DMS79 (cell line): ENCODE data around the gene FZD10.
A peak's percentile ranks its signal among the peaks of the same experiment; 100 is the strongest.

Experiments used
- DNase-seq: peaks from one replicate; lab custom pipeline; 2025; lab: John Stamatoyannopoulos, UW

The FZD10 gene

DNA sequence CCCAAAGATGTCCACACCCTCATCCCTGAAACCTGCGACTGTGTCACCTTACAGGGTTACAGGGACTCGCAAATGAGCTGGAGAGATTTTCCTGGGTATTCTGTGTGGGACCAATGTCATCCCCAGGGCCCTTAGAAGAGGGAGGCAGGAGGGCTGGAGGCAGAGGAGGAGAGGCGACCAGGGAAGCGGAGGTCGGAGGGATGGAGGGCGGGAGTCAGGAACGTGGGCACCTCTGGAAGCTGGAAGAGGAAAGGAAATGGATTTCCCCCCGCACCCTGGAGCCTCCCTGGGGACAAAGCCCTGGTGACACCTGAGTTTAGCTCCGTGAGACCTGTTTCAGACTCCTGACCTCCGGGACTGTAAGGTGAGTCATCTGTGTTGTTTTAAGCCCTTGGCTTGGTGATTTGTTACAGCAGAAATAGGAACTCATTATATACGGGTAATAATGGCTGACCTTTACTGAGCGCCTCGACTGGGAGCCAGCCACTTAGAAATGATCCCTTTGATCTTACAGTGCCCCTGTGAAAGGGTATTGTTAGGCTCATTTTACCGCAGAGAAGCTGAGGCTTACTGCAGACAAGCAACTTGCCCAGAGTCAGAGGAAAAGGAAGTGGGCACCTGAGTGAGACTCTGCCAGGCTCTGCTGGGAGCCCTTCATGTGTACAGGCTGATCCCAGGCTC, 29.3 kb upstream of the FZD10 start:
- no peak for DNase-seq

DNA sequence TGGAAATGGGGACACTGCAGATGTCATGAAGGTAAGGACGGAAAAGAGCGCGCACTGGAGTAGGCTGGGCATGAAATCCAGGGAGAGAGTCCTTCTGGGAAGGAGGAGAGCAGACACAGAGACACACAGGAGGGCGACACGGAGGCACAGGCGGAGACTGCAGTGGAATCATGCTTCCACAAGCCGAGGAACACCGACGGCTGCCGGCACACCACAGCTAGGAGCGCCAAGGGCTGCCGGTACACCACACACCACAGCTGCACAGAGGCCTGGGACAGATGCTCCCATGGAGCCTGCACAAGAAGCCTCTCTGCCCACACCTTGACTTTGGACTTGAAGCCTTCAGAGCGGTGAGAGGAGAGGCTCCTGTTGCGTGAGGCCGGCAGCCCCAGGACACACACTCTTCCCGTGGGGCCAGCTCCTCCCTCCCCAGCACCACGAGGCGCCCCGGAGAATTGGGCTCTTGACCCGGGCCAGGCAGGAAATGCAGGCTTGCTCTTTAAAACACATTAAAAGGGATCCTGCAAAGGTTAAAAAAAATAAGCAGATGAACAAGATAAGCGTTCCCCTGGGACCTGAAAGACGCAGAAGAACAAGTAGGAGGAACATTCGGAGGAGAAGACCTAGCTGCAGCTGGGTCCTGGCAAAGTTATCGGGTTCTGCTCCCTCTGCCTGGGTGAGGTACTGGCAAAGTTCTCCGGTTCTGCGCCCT, 28.3 kb upstream of the FZD10 start:
- no peak for DNase-seq

DNA sequence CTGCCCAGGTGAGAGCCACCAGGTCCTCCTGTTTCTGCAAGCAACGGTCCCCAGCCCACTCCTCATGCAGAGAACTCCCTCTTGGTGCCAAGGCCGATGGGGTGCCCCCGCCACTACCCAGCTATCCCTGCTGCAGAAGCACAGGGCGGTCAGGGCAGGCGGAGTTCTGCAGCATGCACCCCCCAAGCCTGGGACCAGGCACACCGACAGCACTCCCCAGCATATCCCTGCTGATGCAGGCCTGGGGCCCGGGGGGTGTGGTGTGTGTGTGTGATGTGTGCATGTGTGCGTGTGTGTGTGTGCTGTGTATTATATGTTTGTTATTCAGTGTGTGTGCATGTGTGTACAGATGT, 27.7 kb upstream of the FZD10 start:
- no peak for DNase-seq

DNA sequence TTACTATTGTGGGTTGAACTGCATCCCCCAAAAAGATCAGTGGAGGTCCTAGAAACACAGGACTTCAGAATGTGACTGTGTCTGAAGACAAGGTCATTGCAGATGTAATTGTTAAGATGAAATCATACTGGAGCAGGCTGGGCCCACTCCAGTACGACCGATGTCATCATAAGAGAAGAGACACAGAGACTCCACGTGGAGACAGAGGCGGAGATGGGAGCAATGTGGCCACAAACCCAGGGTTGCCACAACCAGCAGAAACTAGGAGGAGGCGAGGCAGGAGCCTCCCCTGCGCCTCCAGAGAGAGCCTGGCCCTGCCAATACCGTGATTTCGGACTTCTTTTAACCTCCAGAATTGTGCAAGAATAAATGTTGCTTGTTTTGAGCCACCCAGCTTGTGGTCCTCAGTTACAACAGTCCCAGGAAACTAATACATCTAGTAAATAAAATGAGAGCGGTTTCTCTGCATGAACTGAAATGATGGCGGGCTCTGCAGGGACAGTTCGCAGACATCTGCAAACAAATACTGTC, 25.7 kb upstream of the FZD10 start:
- DNase-seq: no peak

DNA sequence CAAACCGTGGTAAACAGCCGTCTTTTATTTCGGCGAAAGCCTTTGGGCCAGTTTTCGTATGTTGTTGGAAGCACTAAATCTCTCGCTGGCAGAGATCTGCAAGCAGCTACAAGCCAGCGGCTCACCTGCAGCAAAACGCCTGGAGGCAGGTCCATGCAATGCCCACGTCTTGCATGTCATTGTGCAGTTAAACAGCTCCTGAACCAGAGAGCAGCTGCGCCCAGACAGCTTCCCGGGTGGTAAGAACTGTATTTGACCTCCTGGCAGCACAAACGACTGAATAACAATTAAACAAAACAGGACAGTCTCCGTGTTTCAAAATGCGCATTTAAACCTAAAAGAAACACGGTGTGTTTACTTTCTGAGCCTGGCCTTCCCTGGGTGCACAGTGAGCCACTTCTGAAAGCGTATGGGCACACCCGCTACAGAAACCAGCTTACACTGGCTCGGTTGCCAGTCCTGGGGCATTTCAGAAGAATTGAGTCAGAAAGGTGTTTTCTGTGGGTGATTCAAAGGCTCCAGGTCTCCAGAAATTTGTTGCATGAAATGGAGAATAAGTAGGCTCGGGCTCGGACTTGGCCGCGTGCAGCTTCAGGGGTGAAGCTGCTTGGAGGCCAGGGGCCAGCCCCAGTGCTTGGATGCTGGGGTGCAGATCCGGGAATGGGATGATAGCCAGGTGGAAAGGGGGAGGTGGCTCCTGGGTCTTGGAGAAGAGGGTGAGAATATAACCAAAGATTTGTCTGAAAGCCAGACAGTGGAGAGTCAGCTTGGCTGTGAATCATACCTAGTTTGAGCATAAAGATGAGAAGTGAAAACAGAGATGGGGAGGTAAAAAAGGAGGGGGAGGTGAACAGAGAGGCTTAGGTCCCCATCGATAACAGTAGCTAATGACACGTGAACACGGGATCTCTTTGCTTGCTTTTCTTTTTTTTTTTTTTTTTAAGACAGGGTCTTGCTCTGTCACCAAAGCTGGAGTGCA, 24.9 kb upstream of the FZD10 start:
- DNase-seq: no peak

DNA sequence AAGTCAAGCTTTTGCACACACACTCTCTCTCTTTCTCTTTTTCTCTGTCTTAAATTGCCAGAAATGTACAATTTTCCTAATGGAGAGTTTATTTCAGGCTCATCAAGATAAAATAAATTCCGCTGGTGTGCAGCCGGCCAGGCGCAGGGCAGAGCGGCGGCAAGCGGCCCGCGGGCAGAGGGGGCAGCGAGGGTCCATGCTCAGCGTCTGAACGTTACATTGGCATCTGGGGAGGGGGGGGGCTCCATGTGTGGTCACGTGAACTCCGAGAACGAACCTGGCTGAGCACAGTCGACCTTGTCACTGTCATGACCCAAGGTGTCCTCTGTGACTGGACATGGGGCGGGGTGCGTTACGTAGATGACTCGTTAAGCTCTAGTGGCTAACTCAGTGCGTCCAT, 23.8 kb upstream of the FZD10 start:
- no peak for DNase-seq

DNA sequence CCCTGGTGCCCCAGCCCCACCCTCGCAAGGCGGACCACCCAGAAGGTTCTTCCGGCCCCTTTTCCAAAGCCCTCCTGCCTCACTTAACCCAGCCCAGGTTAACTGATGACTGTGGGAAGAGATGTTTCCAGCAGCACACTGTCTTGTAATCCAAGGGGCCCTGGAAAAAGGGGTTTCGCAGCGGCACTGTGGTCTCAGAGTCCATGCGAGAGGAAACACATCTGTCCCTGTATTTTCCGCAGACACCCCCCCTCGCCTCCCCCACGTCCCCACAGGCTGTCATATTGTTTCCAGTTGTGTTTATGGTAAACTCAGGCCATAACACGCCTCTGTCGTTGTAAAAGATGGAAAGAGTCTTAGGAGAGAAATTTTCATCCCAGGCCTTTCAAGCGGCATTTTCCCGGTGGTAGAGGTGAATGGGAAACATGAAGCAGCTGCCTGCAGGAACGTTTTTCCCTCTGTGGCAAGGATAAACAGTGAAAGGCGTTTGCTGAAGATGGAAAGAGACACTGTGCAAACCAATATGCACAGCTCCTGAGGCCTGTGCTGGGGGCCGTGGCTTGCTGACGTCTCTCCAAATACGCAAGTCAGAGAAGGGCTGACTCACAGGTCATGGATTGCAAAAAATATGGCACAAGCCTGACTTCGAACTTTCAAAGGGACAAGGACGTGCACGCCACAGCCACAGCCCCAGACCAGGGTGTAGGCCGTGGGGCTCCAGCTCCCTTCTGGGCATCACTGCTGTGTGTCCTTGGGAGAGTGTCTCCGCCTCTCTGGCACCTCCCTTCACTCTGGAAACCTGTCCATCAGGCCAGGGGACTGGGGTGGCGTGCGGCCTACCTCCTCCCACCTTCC, 22.5 kb upstream of the FZD10 start:
- no peak for DNase-seq

DNA sequence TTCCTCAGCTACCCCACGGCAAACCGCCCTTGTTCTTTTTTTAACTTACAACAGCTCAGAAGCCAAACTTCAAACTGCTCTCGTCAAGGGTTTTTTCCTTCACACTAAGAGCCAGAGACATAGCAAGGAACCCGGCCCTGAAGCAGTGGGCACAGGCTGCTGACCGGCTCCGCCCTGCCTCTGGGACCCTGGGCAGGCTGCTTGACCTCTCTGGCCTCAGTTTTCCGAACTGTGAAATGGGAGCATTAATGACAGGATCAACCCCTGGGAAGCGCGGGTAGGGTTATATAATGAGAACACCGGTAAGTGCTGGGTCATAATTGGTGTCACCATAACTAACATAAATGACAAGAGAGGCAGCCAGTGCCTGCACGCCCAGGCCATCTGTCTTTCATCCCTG, 21.2 kb upstream of the FZD10 start:
- no peak for DNase-seq

DNA sequence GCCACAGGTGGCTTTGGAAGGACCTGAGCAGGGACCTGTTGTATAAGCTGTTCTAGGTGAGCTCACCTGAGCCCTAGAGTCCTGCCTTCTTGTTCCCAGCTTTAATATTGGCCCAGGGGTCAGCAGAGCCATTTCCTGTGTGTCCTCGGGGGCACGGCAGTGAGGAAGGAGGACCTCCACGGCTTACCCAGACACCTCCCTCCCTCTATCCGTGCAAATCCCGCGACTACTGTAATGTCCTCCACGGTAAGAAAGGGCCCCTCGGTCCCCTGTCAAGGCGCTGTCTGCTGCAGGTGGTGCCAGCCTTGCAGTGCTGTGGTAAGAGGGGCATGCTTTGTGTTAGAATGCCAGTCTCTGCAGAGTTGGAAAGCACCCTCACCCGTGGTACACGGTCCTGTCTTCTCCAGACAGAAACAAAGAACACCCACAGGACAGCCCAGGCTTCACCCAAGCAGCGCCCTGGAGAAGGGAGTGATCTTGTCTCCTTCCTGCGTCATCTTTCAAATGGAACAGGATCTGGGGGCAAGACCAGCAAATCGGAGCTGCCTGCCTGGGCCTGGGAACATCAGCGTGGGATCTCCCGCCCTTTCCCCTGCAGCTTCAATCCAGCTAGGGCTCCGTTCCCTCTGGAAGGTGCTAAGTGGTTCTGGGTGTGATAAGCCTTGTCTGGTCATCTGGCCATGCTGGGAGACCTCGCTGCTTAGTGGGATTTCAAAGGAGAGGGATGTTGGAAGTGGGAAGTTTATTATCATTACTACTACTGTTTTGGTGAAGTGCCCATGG, 20.2 kb upstream of the FZD10 start:
- no peak for DNase-seq

DNA sequence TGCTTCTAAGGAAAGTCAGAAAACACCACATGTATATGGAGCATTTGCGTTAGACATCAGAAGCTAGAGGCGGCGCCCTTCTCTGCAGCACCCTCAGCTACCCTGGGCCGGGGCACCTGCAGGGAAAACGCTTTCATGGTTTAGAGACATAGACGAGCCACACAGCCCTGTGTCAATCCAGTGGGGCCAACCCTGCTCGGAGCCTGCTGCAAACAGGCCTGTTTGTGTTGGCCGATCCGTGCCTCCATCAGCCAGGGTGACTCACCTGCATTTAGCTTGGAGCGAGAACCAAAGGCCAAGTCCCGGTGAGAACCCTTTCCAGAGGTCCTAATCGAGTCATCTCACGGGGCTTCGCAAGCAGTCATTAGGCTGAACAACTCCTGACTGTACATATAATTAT, 19.5 kb upstream of the FZD10 start:
- no peak for DNase-seq

DNA sequence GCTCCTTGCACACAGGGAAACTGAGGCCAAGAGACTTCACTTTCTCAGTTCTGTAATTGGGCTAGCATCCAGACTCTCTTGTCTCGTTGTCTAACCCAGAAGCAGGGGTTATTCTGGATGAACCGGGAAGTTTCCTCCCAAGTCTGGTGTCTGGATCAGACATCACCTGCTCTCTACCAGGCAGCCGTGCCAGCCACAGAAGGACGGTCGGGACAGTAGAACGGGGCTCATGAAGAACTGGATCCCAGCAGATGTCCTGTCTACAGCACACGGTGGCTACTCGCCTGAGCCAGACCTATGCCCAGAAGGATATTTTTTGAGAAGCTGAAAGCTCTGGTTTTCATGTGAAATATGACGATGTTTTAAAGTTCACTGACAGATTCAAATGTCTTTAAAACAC, 19.1 kb upstream of the FZD10 start:
- DNase-seq: no peak

DNA sequence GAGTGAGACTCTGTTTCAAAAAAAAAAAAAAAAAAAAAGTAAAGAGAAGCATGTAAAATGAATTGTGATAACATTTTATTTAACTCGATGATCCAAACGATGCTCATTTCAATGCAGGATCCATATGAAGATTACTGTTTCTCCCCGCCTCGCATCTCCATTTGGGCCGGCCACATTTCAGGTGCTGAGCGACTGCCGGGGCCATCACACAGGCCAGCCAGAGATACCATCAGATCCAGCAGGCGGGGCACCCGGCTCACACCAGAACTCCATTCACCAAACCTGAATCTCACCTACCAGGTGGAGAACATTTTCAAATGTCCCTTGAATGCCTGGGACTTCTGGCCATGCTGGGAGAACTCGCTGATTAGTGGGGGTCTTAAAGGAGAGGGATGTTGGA, 18.0 kb upstream of the FZD10 start:
- no peak for DNase-seq

DNA sequence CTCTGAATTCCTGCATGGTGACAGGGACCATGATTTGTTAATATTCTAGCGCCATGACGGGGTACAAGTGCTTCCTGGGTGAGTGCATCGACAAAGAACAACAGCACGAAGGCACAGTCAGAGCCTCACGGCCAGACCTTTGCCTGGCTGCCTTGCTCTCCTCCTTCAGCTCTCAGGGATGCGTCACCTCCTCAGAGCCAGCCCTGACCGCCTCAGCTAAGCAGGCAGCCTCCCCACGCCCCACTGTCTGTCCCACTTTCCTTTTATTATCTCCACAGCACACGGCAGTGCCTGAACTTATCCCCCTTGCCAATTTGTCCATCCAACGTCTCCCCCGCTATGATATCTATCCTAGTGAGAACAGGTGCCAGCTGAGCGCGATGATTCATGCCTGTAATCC, 16.5 kb upstream of the FZD10 start:
- no peak for DNase-seq

DNA sequence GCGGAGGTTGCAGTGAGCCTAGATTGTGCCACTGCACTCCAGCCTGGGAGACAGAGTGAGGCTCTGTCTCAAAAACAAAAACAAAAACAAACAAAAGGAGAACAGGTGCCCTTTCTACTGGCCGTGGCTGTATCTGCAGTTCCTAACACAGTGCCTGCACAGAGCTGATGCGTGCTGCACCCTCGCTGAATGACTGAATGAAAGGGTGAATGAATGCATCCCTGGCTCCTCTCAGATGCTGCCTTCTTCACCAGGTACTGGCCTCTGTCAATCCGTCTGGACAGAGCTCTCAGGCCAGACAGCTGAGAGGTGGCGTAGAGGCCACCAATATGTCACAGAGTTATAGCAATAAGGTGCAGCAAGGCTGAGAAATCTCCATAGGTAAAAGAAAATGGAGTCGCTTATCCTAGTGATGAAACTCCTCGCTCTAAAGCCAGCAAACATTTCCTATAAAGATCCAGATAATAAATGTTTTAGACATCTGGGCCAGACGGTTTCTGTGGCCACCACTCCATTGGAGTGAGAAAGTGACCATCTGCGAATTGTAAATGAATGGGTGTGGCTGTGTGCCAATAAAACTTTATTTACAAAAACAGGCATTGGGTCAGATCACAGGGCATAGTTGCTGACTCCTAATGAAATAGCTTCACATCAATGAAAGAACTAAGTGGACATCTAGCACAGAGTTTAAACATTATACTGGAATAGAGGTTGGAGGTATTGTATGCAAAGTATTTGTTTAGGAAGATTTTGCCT, 15.9 kb upstream of the FZD10 start:
- DNase-seq: no peak

DNA sequence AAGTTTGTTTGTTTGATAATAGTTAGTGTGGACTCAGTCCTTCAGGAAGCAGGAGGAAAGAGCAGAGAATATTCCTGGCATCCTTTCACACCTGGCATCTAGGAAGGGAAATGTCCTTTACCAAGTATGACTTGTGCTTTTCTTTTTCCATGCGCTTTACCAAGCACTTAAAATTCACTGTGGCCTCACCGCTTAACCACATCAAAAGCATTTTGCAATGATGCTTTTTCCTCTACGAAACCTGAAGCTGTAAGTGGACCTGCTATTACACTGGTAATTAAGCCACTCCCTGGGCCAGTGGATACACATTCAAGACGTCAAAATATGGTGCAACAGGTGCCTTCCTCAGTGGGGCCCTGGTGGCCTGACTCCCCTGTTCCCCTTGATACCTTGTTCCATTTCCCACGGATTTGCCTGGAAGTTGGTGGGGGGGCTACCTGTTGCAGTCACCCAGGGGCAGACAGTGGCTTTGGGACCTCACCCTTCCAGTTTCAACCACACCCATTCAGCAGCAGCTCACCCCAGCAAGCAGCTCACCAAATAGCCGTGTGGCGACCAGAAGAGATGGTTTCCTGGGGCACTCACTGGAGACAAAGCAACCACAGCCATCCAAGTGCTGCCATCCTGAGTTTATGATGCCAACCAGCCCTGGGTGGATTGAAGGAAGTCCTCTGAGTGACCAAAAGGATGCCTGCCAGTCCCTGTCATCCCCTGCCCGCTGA, 14.2 kb upstream of the FZD10 start:
- DNase-seq: peak; percentile 12

DNA sequence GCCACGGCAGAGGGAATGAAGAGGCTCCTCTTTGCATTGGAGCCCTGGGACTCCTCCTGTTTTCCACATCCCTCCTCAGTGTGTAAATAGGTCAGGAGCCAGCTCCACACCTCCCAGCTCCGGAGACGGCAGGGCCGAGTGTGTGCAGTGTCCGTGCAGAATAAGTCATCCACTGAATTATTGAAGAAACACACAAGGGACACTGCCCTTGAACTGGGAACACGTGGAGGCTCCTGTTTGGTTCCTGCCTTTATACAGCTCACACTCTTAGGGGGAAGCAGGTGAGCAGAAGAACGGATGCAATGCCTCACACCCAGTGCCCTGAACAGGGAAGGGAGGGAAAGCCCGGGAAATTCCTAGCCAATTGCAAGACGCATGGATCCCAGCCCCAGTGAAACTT, 10.4 kb upstream of the FZD10 start:
- DNase-seq: no peak

DNA sequence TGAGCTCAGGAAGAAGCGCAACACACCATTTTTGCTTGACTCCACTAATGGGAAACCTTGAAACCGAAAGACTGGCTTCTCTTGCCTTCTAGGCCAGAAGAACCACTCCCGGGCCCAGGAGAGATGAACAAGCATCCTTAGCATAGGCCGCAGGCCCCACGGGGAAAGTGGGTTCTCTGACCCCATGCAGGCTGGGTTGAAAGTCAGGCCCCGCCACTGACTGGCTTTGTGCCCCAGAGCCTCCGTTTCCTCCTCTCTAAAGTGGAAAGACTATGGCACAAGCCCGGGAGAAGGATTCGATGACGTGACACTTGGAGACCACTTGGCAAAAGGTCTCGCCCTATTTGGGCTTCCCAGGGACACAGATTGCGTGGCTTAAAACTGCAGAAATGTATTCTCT, 9.9 kb upstream of the FZD10 start:
- no peak for DNase-seq

DNA sequence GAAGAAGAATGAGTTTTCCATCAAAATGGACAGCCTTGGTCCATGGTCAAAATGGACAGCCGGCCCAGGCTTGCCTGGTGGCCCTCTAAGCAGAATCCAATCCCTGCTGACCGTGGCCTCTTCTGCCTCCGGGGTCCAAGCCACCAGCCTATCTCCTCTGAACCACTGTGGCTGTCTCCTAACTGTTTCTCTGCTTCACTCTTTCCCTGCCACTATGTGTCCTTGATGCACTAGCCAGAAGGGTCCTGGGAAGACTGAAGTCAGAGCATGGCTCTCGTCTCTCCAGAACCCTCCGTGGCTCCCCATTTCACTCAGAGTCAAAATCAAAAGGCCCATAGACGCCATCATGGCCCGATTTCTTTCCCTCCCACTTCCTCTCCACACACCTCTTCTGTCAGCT, 8.5 kb upstream of the FZD10 start:
- no peak for DNase-seq

DNA sequence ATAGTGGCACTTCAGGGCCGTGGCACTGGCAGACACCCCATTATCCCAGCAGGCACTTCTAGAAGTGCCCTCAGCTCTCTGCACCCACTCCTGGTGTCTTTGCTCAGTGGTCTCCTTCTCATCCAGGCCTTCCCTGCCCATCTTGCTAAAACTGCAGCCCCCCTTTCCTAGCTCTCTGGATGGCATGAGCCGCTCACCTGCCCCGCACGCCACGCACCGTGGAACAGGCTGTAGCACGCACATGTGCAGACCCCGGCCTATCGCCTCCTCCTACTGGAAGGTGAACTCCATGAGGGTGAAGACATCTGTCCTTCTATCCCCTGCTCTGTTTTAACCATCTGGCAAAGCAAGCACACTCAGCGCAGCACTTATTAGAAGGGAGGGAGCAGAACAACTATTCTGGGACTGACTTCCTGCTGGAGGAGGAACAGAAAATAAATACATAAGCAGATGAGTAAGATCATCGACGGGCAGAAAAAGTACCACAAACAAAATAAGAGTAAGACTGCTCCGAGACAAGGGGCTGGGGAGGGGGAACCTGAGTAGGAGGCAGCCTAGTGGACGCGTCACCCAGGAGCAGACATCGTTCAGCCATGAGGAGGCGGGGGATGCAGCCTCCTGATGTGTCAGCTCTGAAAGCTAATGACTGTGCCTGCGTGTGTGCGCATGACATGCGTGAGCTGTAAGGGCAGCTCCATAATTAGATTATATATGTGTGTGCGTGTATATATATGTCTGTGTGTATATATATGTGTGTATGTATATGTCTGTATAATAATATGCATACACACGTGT, 7.8 kb upstream of the FZD10 start:
- DNase-seq: no peak
